Activated naive CD8-positive, alpha-beta T cell treated with anti-CD3 and anti-CD28 coated beads, Interleukin-2, amount 50 U/mL, for 16 hours (primary cell): ENCODE measurements around the gene RPS6KB1.
"Not testable (repeated sequence)": the region's sequence is repeated elsewhere in the genome, so short reads cannot be mapped to it uniquely, and the experiment has no call there.

Experiments
- DNase-seq: peaks from one replicate; pipeline ENCODE4 v3.0.0-alpha.2; 2020; ENCODE audit warnings: low read depth, low spot score

The RPS6KB1 gene

DNA sequence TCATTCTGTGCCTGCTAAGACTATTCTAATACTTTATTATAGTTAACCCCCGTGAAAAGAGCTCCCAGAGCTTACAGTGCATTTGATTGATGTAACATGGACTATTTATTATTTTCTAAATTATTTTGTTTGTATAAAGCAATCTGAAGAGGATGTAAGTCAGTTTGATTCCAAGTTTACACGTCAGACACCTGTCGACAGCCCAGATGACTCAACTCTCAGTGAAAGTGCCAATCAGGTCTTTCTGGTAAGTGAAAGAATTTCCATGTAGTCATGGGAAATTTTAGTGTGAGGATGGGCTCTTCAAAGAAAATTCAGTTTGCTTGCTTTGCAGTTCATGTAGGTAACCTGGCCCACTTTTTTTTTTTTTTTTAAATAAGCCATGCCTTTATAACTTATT lies 47.8 kb downstream of the RPS6KB1 start:
- not testable (repeated sequence) for DNase-seq

DNA sequence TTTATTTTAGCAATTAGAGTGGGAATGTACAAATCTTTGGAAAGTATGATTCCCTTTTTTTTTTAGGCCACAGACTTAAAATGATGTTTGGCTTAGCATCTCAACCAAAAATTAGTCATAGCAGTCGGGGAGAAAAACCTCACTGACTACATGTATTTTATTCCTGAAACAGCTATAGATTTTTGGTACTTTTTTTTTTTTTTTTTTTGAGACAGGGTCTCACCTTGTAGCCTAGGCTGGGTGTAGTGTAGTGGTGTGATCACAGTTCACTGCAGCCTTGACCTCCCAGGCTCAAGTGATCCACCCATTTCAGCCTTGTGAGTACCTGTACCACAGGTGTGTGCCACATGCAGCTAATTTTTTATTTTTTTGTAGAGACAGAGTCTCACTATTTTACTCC lies 48.2 kb downstream of the RPS6KB1 start:
- no peak for DNase-seq

GRCh38 chr17:59946433-59946832 lies 53.5 kb downstream of the RPS6KB1 start:
- not testable (repeated sequence) for DNase-seq

GRCh38 chr17:59947310-59947709 lies 54.4 kb downstream of the RPS6KB1 start:
- DNase-seq: not testable (repeated sequence)

DNA sequence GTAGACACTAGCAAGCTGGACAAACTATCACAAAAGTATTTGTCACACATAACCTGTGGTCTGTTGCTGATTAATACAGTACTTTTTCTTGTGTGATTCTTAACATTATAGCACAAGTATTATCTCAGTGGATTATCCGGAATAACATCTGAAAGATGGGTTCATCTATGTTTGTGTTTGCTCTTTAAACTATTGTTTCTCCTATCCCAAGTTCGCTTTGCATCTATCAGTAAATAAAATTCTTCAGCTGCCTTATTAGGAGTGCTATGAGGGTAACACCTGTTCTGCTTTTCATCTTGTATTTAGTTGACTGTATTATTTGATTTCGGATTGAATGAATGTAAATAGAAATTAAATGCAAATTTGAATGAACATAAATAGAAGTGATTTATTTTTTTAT lies 57.1 kb downstream of the RPS6KB1 start:
- DNase-seq: no peak

DNA sequence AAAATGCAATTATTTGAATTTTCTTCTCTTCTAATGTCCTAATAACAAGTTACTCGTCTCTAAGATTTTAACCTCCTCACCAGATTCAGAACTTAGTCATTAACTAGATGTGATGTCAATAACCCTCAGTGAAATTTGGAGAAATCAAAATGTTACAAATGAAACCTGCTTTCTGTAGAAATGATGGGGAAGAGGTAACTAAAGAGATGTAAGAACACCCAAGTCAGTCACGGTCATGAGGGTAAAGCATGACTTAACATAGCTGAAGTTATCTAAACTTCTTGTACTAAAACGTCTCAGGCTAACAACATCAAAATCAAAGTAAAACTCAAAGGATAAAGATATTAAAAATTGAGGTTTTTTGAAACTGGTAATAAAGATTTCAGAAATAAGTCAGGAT lies 61.9 kb downstream of the RPS6KB1 start:
- DNase-seq: no peak

GRCh38 chr17:59959574-59959973 lies 66.7 kb downstream of the RPS6KB1 start:
- not testable (repeated sequence) for DNase-seq

GRCh38 chr17:59962739-59963318 lies 69.9 kb downstream of the RPS6KB1 start:
- DNase-seq: no peak

DNA sequence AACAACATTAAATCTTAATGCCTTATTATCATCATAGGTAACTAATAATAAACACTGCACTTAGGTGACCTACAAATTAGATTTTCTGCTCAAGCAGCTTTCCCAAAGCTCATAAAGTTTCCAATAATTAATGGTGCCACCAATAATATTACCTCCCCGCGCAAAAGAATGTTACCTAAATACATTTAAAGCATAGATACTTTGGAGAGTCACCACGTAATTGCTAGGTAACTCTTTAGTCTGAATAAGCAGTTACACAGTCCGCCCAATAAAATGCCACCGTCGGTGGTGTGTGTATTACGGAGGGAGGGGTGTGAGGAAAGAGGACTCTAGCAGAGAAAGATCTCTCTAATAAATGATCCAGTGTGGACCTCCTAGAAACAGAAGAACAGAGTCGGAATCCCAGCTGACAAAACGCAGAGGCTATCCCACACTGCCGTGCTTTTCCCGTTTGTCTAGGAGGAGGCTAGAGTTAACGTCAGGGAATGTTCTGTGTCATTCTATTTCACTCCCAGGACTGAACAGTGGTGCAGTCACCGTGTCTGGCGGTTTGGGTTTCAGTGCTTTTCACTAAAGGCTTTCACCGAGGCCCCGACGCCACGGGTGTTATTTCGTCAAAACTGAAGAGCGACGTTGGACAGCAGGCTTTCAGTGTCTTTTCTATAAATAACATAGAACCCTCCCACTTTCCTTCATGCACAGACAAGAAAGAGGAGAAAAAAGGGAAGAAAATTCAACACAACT lies 71.0 kb downstream of the RPS6KB1 start:
- no peak for DNase-seq

DNA sequence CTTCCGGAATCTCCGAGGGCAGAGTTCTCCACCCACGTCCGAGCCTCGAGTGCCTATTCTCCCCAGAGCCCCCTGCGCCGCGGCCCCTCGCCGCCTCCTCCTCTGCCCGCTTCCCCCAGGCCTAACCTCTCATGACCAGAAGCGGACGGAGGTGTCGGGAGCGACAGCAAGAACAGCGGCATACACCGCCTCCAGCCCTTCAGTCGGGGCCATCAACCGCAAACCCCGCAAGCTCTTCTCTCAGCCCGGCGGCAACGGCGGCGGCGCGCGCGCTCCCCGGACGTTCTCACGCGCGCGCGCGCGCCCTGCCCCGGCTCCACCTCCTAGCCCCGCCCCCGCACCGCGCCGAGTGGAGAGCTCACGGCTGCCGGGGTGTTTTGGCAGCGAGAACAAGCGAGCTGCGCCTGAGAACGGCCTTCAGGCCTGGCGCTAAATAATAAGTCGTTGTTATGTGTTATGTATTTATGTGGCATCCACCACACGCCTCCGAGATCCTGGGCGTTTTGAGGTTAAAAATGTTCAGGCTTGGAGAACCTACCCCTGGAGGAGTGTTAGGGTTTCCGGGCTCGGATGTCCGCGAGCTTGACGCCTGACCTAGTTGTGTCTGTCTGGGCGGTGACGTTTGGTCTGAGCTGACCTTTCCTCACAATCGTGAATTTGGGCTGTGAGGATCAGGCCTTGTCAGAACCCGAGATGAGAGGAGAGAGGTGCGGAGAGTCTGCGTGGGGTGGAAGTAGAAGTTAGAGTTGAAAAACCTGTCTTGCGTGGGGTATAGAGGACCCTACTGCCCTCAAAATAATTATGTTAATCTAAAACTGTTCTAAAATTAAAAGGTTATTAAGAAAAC lies 71.8 kb downstream of the RPS6KB1 start, which contains the start of gene RNFT1:
Gene RNFT1 (minus strand): TSS at position 259 of the 847 bp plus-strand sequence. CDS start 77 bp downstream, at position 182.
- peak; percentile 85 for DNase-seq

DNA sequence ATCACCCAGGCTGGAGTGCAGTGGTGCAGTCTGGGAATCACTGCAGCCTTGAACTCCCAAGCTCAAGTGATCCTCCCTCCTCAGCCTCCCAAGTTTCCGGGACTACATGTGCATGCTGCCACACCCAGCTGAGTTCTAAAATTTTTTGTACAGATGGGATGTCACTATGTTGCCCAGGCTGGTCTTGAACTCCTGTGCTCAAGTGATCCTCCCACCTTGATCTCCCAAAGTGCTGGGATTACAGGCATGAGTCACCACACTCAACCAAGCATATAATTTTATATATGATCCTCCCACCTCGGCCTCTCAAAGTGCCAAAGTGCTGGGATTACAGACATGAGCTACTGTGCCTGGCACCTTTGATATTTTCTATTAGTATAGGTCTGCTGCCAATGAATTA lies 78.8 kb downstream of the RPS6KB1 start:
- not testable (repeated sequence) for DNase-seq

GRCh38 chr17:59972778-59973177 lies 79.9 kb downstream of the RPS6KB1 start:
- DNase-seq: no peak

- DNase-seq: not testable (repeated sequence)
Measured at GRCh38 chr17:59973483-59973882, 80.6 kb downstream of the RPS6KB1 start.

DNA sequence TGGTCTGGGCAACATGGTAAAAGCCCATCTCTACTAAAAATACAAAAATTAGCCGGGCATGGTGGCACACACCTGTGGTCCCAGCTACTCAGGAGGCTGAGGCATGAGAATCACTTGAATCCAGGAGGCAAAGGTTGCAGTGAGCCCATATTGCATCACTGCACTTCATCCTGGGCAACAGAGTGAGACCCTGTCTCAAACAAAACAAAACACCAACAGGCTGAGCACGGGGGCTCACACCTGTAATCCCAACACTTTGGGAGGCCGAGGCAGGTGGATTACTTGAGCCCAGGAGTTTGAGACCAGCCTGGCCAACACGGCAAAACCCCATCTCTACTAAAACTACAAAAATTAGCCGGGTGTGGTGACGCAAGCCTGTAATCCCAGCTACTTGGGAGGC lies 82.2 kb downstream of the RPS6KB1 start:
- not testable (repeated sequence) for DNase-seq

DNA sequence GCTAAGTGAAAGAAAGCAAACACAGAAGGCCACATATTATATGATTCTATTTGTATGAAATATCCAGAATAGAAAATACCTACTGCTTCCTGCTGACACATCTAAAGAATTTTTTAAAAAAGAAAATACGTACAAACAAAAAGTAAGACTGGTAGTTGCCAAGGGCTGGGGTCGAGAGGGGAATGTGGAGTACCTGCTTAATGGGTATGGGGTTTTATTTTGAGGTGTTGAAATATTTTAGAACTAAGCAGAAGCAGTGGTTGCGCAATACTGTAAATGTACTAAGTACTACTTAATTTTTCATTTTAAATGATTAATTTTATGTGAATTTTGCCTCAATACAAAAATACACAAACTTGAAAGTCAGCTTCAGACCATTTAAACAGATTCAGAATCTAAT lies 103.7 kb downstream of the RPS6KB1 start:
- not testable (repeated sequence) for DNase-seq
